HepG2 (cell line): ENCODE measurements around the gene ATP7B. TPM values are rescaled to one million over a fixed set of nuclear protein-coding genes. Genes with fewer than 3 reads are reported as not detected.
A peak's percentile ranks its signal among the peaks of the same experiment; 100 is the strongest.

Experiments used
- ATAC-seq: fragments of 200-7000 bp; cut with Tn5 transposase; 3 replicates; pipeline ENCODE4 v1.9.1; 2020; ENCODE audit warnings: mild to moderate bottlenecking, moderate library complexity
- BruUV-seq: library from RNA; stranded (reverse); fragments of 400-500 nt; replicated peaks from 2 replicates; lab custom pipeline; 2021; lab: Mats Ljungman, UMichigan
- CTCF ChIA-PET: fragments of 300-600 bp; formaldehyde crosslinking; extraction: SDS; loops from one replicate; lab custom pipeline; 2021; ENCODE audit warnings: low total read pairs, inconsistent platforms, low intra/inter-chr PET ratio; lab: Yijun Ruan, JAX
- POLR2A ChIA-PET: fragments of 350-600 bp; sonication (Branson Sonifier 250); formaldehyde crosslinking; loops from one replicate; lab custom pipeline; 2020; ENCODE audit warnings: antibody characterized with exemption, inconsistent platforms; lab: Yijun Ruan, JAX
- DNase-seq: peaks from one replicate; pipeline ENCODE4 v3.0.0-alpha.2; 2015; ENCODE audit warnings: low spot score
- FAIRE-seq: peaks from 3 replicates; lab custom pipeline; 2011; peaks lifted over from hg19 to GRCh38; lab: Jason Lieb, UNC
- H2AFZ ChIP-seq: one replicate; pipeline ENCODE4 v1.6.1; 2011; ENCODE audit warnings: low read length, inconsistent platforms
- H3K27ac ChIP-seq: fragments of 300-600 bp; 3 replicates; pipeline ENCODE4 v1.8.0; 2011; ENCODE audit warnings: mixed run types, mild to moderate bottlenecking, mixed read lengths, low read length, inconsistent platforms; ENCODE audit not compliant: insufficient read depth; ENCODE audit errors: extremely low read length
- H3K27me3 ChIP-seq, 2 experiments: fragments of 200-600 bp in 1 of 2; 2 replicates in 1 of 2; 3 replicates in 1 of 2; pipeline versions ENCODE4 v1.6.0 to v1.8.0; 2011; ENCODE audit warnings: low read length in 2 of 2, mild to moderate bottlenecking in 2 of 2, moderate library complexity in 2 of 2, inconsistent platforms in 1 of 2; ENCODE audit not compliant: insufficient read depth in 2 of 2, control insufficient read depth in 1 of 2
- H3K36me3 ChIP-seq, 2 experiments: fragments of 200-600 bp in 1 of 2; replicated peaks in 1 of 2; 2 replicates in 1 of 2; 3 replicates in 1 of 2; pipeline versions ENCODE4 v1.5.1 to v1.8.0; 2011; ENCODE audit warnings: low read length in 2 of 2, inconsistent platforms in 1 of 2; ENCODE audit not compliant: insufficient read depth in 2 of 2, control insufficient read depth in 1 of 2
- H3K4me1 ChIP-seq: 2 replicates; pipeline ENCODE4 v1.5.1; 2012; ENCODE audit warnings: low read length, inconsistent platforms; ENCODE audit not compliant: insufficient read depth
- H3K4me2 ChIP-seq: 2 replicates; pipeline ENCODE4 v1.6.0; 2011; ENCODE audit warnings: low read depth, low read length, inconsistent platforms
- H3K4me3 ChIP-seq, 3 experiments: fragments of 200-600 bp in 1 of 3; sonication (generic), shearing (Covaris generic) in 1 of 3; replicated peaks in 1 of 3; 2 replicates each; pipeline ENCODE4 v1.5.1; 2011 to 2016; ENCODE audit warnings: low read length in 3 of 3, inconsistent platforms in 2 of 3, low read depth in 2 of 3, mild to moderate bottlenecking in 2 of 3, control low read depth in 1 of 3, mixed read lengths in 1 of 3; ENCODE audit not compliant: insufficient read depth in 1 of 3
- H3K79me2 ChIP-seq: one replicate; pipeline ENCODE4 v1.6.1; 2011; ENCODE audit warnings: low read length, inconsistent platforms; ENCODE audit not compliant: insufficient read depth
- H3K9ac ChIP-seq: 2 replicates; pipeline ENCODE4 v1.6.0; 2011; ENCODE audit warnings: mild to moderate bottlenecking, low read depth, low read length, inconsistent platforms; ENCODE audit not compliant: insufficient read depth
- H3K9me3 ChIP-seq: 2 replicates; pipeline ENCODE4 v1.5.1; 2012; ENCODE audit warnings: mild to moderate bottlenecking, low read length
- H4K20me1 ChIP-seq: 2 replicates; pipeline ENCODE4 v1.6.0; 2011; ENCODE audit warnings: inconsistent platforms, mild to moderate bottlenecking, low read length, moderate library complexity; ENCODE audit not compliant: insufficient read depth
- NFKBIZ ChIP-seq: IDR thresholded peaks from 2 replicates; pipeline ENCODE4 v1.6.1; 2018; ENCODE audit warnings: missing genetic modification reagents, missing compliant biosample characterization
- RBM22 ChIP-seq: fragments of 200-400 bp; formaldehyde crosslinking; optimal IDR thresholded peaks from 2 replicates; pipeline ENCODE3; 2017; ENCODE audit warnings: mild to moderate bottlenecking, low read length, moderate library complexity
- ZNF264 ChIP-seq: sonication (generic); formaldehyde crosslinking; IDR thresholded peaks from 2 replicates; pipeline ENCODE4 v1.4.0; 2020; ENCODE audit warnings: missing genetic modification reagents
- ZNF605 ChIP-seq: sonication (generic); formaldehyde crosslinking; IDR thresholded peaks from 2 replicates; pipeline ENCODE4 v1.8.0; 2022; ENCODE audit warnings: mild to moderate bottlenecking, missing genetic modification reagents
- WGBS: methylation state at CpG from one replicate; pipeline ENCODE4 v1.1.6; 2017; ENCODE audit warnings: low lambda C conversion rate; 5-methylcytosine and 5-hydroxymethylcytosine counted together
- in situ Hi-C: cut with HindIII; loops from 2 replicates; pipeline ENCODE4 v1.10.0; 2017; ENCODE audit warnings: low pct_unique_long_range_greater_than_20kb; ENCODE audit not compliant: extremely low pct_ligation_motif_present
- intact Hi-C: fragments of 100-400 bp; cut with micrococcal nuclease; formaldehyde crosslinking; loops from one replicate; pipeline ENCODE4 v1.10.0; 2022; ENCODE audit not compliant: unreplicated experiment
- polyA plus RNA-seq, 8 experiments: library from polyadenylated mRNA; depleted of rRNA in 3 of 8; stranded (reverse) in 7 of 8; unstranded in 1 of 8; fragments of >200 nt; fragmentation: Illumina TruSeq in 4 of 8; extraction: Trizol in 4 of 8; gene quantifications; 2 replicates each; pipeline versions ENCODE4 v1.2.1 to v1.2.3, GENCODE V29; 2011 to 2016; ENCODE audit warnings: low read depth in 4 of 8, missing spikeins in 1 of 8, mixed read lengths in 1 of 8; ENCODE audit not compliant: insufficient read depth in 1 of 8
- total RNA-seq, 5 experiments: library from RNA; depleted of rRNA; stranded (reverse); fragments of >200 nt; fragmentation: Illumina TruSeq; extraction: Trizol; gene quantifications; 2 replicates each; pipeline ENCODE4 v1.2.3, GENCODE V29; 2016; ENCODE audit warnings: low read depth in 1 of 5
- TF ChIP-seq, protein P1 (sequence below): sonication (generic); formaldehyde crosslinking; IDR thresholded peaks from 2 replicates; pipeline ENCODE4 v1.4.0; 2020; ENCODE audit warnings: mild to moderate bottlenecking, missing genetic modification reagents, borderline replicate concordance
- TF ChIP-seq, protein P2 (sequence below): sonication (generic); formaldehyde crosslinking; IDR thresholded peaks from 2 replicates; pipeline ENCODE4 v1.5.0; 2020; ENCODE audit warnings: missing genetic modification reagents

The ATP7B gene
- total and polyA plus RNA-seq, 2 of the 13 experiments (the other 11 are each of a cell fraction or from before 2014, with no cell fraction given): 31.8 to 57.4 TPM

DNA sequence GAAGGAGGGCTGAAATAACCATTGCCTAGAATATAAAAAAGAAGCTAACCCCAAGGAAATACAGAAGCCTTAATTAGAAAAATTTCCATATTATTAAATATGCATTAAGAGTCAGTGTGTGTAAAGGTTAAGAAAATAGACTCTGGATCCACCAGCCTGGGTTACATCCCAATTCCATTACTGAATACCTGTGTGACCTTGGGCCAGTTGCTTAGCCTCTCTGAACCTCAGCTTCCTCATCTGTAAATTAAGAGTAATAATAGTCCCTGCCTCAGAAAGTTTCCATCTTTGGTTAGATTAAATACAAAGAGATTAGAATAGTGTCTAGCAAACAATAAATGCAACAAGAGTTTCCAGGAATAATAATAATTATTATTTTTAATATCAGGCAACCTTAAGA lies 54.5 kb downstream of the ATP7B start (continued):
- TF ChIP-seq, protein P1, sequence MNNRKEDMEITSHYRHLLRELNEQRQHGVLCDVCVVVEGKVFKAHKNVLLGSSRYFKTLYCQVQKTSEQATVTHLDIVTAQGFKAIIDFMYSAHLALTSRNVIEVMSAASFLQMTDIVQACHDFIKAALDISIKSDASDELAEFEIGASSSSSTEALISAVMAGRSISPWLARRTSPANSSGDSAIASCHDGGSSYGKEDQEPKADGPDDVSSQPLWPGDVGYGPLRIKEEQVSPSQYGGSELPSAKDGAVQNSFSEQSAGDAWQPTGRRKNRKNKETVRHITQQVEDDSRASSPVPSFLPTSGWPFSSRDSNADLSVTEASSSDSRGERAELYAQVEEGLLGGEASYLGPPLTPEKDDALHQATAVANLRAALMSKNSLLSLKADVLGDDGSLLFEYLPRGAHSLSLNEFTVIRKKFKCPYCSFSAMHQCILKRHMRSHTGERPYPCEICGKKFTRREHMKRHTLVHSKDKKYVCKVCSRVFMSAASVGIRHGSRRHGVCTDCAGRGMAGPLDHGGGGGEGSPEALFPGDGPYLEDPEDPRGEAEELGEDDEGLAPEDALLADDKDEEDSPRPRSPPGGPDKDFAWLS (CRISPR knock-in tag): no peak
- TF ChIP-seq ZNF264 (CRISPR knock-in tag) (no peak), NFKBIZ (CRISPR knock-in tag) (no peak)
- TF ChIP-seq, all 625 proteins: peak for 0

DNA sequence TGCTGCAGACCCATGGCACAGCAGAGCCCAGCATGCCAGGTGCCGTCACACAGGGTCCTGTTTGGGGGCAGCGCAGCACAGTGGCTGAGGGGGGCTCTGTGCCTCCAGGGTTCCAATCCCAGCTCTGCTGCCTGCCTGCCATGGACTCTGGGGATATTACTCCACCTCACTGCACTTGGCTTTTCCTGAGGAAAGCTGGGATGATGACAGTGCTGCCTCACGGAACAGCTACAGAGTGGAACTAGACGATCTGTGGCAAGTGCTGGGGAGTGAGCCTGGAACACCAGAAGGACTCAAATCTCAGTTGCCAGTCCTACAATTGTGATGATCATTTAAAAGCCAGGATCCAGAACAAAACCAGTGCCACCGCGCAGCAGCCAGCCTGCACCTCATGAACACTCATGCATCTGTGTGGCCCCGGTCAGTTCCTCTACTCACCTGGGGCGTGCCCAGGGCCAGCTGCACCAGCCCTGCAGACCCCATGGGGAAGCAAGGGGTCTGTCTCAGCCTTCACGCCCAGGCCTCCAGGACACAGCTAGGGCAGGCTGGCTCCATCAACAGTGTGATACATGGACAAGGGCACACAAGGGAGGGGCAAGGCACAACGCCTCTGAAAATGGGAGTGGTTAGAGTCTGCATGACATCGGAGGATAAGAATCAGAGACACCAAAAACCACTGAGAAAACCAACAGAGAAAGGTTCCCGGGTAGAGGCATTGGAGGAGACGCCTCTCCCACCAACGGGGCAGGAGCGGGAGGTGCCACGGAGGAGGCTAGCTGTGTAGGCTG lies 55.2 kb downstream of the ATP7B start:
- TF ChIP-seq RBM22 (peak; percentile 65), ZNF605 (no peak)
- TF ChIP-seq, protein P2, sequence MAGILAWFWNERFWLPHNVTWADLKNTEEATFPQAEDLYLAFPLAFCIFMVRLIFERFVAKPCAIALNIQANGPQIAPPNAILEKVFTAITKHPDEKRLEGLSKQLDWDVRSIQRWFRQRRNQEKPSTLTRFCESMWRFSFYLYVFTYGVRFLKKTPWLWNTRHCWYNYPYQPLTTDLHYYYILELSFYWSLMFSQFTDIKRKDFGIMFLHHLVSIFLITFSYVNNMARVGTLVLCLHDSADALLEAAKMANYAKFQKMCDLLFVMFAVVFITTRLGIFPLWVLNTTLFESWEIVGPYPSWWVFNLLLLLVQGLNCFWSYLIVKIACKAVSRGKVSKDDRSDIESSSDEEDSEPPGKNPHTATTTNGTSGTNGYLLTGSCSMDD (CRISPR knock-in tag): no peak
- TF ChIP-seq, all 625 proteins: peak for 1
- FAIRE-seq (no peak), ATAC-seq (no peak; the same call in 2 of the 3 replicates), DNase-seq (no peak)
- H3K4me1 ChIP-seq: peaks cover 10% of the 10 kb centered on the region
- no peaks in the 10 kb centered on the region for H3K9me3 ChIP-seq
- peaks cover 38 to 88% of the 10 kb centered on the region in 2 experiments for H3K36me3 ChIP-seq
- 97% methylated on average over 11 of the region's 16 CpGs for WGBS
- in situ Hi-C loops (no loop called here), intact Hi-C loops (loop anchor here (5.0 kb wide), 1 partner anchor 171 kb away; the partner anchor contains the start of gene NEK5)
- CTCF ChIA-PET: no interaction called here
- no peaks in the 10 kb centered on the region for H3K27me3 ChIP-seq
- no peak overlapping the region for H3K27ac ChIP-seq
- no TSS peak for BruUV-seq
- POLR2A ChIA-PET: no interaction called here
- H4K20me1 ChIP-seq: no peaks in the 10 kb centered on the region
- no peaks in the 10 kb centered on the region for H3K79me2 ChIP-seq
- H3K4me2 ChIP-seq: no peak overlapping the region
- H3K4me3 ChIP-seq: no peak overlapping the region
- H3K9ac ChIP-seq: no peak overlapping the region
- no peak overlapping the region for H2AFZ ChIP-seq
